GM12878 (cell line): ENCODE data around the gene FANCC. TPM values are rescaled to one million over a fixed set of nuclear protein-coding genes. Genes with fewer than 3 reads are reported as not detected.

Source experiments
- ATAC-seq: fragments of 200-7000 bp; cut with Tn5 transposase; 3 replicates; pipeline ENCODE4 v1.9.1; 2020; ENCODE audit warnings: mild to moderate bottlenecking, moderate library complexity
- BruUV-seq: library from RNA; stranded (reverse); fragments of 400-500 nt; replicated peaks from 2 replicates; lab custom pipeline; 2021; lab: Mats Ljungman, UMichigan
- CTCF ChIA-PET: fragments of 300-600 bp; sonication (Branson Sonifier 250); formaldehyde crosslinking; extraction: SDS; loops from one replicate; lab custom pipeline; 2021; ENCODE audit warnings: inconsistent platforms; lab: Yijun Ruan, JAX
- POLR2A ChIA-PET: fragments of 350-600 bp; formaldehyde crosslinking; extraction: SDS; loops from one replicate; lab custom pipeline; 2021; ENCODE audit warnings: inconsistent platforms; lab: Charles Lee
- RAD21 ChIA-PET: fragments of 300-600 bp; sonication (Branson Sonifier 250); formaldehyde crosslinking; loops from one replicate; lab custom pipeline; 2023; ENCODE audit warnings: antibody characterized with exemption; ENCODE audit not compliant: unreplicated experiment; lab: Charles Lee
- SMC1A ChIA-PET: fragments of 300-600 bp; sonication (Branson Sonifier 250); formaldehyde crosslinking; loops from one replicate; lab custom pipeline; 2023; ENCODE audit not compliant: unreplicated experiment, uncharacterized antibody; lab: Charles Lee
- DNase-seq: peaks from one replicate; pipeline ENCODE4 v3.0.0-alpha.2; 2011; ENCODE audit warnings: low read depth, low spot score
- FAIRE-seq: peaks from 3 replicates; lab custom pipeline; 2011; peaks lifted over from hg19 to GRCh38; lab: Jason Lieb, UNC
- H2AFZ ChIP-seq: 2 replicates; pipeline ENCODE4 v1.6.0; 2011; ENCODE audit warnings: low read depth, low read length, control low read depth; ENCODE audit not compliant: control insufficient read depth
- H3K27ac ChIP-seq: 2 replicates; pipeline ENCODE4 v1.5.1; 2011; ENCODE audit warnings: control low read depth; ENCODE audit not compliant: control insufficient read depth, insufficient read depth
- H3K27me3 ChIP-seq, 2 experiments: replicated peaks in 1 of 2; 2 replicates each; pipeline versions ENCODE4 v1.6.0 to v1.6.1; 2011; ENCODE audit warnings: low read length in 1 of 2; ENCODE audit not compliant: control insufficient read depth in 2 of 2, insufficient read depth in 2 of 2
- H3K36me3 ChIP-seq, 2 experiments: 2 replicates each; pipeline ENCODE4 v1.5.1; 2011; ENCODE audit warnings: low read length in 1 of 2; ENCODE audit not compliant: control insufficient read depth in 2 of 2, insufficient read depth in 2 of 2
- H3K4me1 ChIP-seq: 2 replicates; pipeline ENCODE4 v1.6.1; 2011; ENCODE audit warnings: mild to moderate bottlenecking, low read length, moderate library complexity, mixed read lengths; ENCODE audit not compliant: control insufficient read depth, insufficient read depth
- H3K4me2 ChIP-seq: 2 replicates; pipeline ENCODE4 v1.6.0; 2011; ENCODE audit warnings: control low read depth; ENCODE audit not compliant: control insufficient read depth, insufficient read depth
- H3K4me3 ChIP-seq: fragments of 200-600 bp; sonication (generic); 2 replicates; pipeline ENCODE4 v1.5.1; 2016
- H3K79me2 ChIP-seq: 2 replicates; pipeline ENCODE4 v1.6.0; 2011; ENCODE audit warnings: low read length; ENCODE audit not compliant: control insufficient read depth, insufficient read depth
- H3K9ac ChIP-seq: 2 replicates; pipeline ENCODE4 v1.8.0; 2011; ENCODE audit warnings: low read length, control low read depth, mixed read lengths; ENCODE audit not compliant: control insufficient read depth, insufficient read depth
- H3K9me3 ChIP-seq: replicated peaks from 3 replicates; pipeline ENCODE4 v1.5.1; 2011; ENCODE audit warnings: mild to moderate bottlenecking, low read length; ENCODE audit not compliant: control insufficient read depth, insufficient read depth
- H4K20me1 ChIP-seq: 2 replicates; pipeline ENCODE4 v1.6.0; 2011; ENCODE audit not compliant: control insufficient read depth, insufficient read depth
- ATF7 ChIP-seq: fragments of 450-650 bp; IDR thresholded peaks from 2 replicates; pipeline ENCODE4 v1.6.1; 2016; ENCODE audit warnings: low read depth, mild to moderate bottlenecking
- BMI1 ChIP-seq: fragments of 450-650 bp; IDR thresholded peaks from 2 replicates; pipeline ENCODE4 v1.6.1; 2016; ENCODE audit warnings: mild to moderate bottlenecking, moderate library complexity, borderline replicate concordance
- CBX5 ChIP-seq: sonication (generic); IDR thresholded peaks from 2 replicates; pipeline ENCODE4 v1.6.1; 2016; ENCODE audit warnings: low read depth, moderate library complexity, mild to moderate bottlenecking, inconsistent platforms
- CEBPZ ChIP-seq: fragments of 150-350 bp; IDR thresholded peaks from 2 replicates; pipeline ENCODE4 v1.6.1; 2016; ENCODE audit warnings: low read depth, low read length
- CHD4 ChIP-seq: fragments of 200-600 bp; sonication (generic); IDR thresholded peaks from 2 replicates; pipeline ENCODE4 v1.6.1; 2016; ENCODE audit warnings: mild to moderate bottlenecking
- CREB1 ChIP-seq: IDR thresholded peaks from 2 replicates; pipeline ENCODE4 v1.6.1; 2012; ENCODE audit warnings: low read depth, mild to moderate bottlenecking, inconsistent platforms
- MYC ChIP-seq: IDR thresholded peaks from 2 replicates; pipeline ENCODE4 v1.6.1; 2011; ENCODE audit warnings: mild to moderate bottlenecking, low read length, moderate library complexity, inconsistent platforms; ENCODE audit not compliant: insufficient read depth, insufficient replicate concordance, insufficient read length, severe bottlenecking
- NR2C1 ChIP-seq: fragments of 450-650 bp; IDR thresholded peaks from 2 replicates; pipeline ENCODE4 v1.6.1; 2017; ENCODE audit warnings: antibody characterized with exemption, mild to moderate bottlenecking, moderate library complexity
- PAX8 ChIP-seq: fragments of 450-650 bp; IDR thresholded peaks from 2 replicates; pipeline ENCODE4 v1.6.1; 2017; ENCODE audit warnings: mild to moderate bottlenecking, moderate library complexity
- RELA ChIP-seq: fragments of 450-650 bp; IDR thresholded peaks from 2 replicates; pipeline ENCODE4 v1.8.0; 2014; ENCODE audit warnings: borderline replicate concordance; ENCODE audit not compliant: partially characterized antibody
- RFX5 ChIP-seq: IDR thresholded peaks from 2 replicates; pipeline ENCODE4 v1.6.1; 2011; ENCODE audit warnings: low read depth, low read length, improper control_type of control experiment
- SMAD1 ChIP-seq: fragments of 450-650 bp; IDR thresholded peaks from 2 replicates; pipeline ENCODE4 v1.6.1; 2018; ENCODE audit warnings: mild to moderate bottlenecking, low read depth; ENCODE audit not compliant: partially characterized antibody
- SMAD5 ChIP-seq: IDR thresholded peaks from 2 replicates; pipeline ENCODE4 v1.6.1; 2016; ENCODE audit warnings: antibody characterized with exemption, low read depth
- SMC3 ChIP-seq: IDR thresholded peaks from 2 replicates; pipeline ENCODE4 v1.6.1; 2011; ENCODE audit warnings: low read length, improper control_type of control experiment, borderline replicate concordance
- TCF12 ChIP-seq: IDR thresholded peaks from 2 replicates; pipeline ENCODE4 v1.6.1; 2011; ENCODE audit warnings: low read depth, mild to moderate bottlenecking, low read length
- TCF7 ChIP-seq: IDR thresholded peaks from 2 replicates; pipeline ENCODE4 v1.6.1; 2014; ENCODE audit warnings: antibody characterized with exemption, borderline replicate concordance
- ZBED1 ChIP-seq: IDR thresholded peaks from 2 replicates; pipeline ENCODE4 v1.6.1; 2016; ENCODE audit warnings: borderline replicate concordance
- WGBS: methylation state at CpG from one replicate; pipeline ENCODE4 v1.1.6; 2016; ENCODE audit warnings: low lambda C conversion rate; ENCODE audit not compliant: insufficient replicate concordance, insufficient coverage; ENCODE audit errors: missing lambda C conversion rate; 5-methylcytosine and 5-hydroxymethylcytosine counted together
- in situ Hi-C: fragments of 300-500 bp; cut with MboI; formaldehyde crosslinking; loops from 9 replicates; pipeline ENCODE4 v1.14.3; 2018; ENCODE audit warnings: mixed read lengths
- intact Hi-C: fragments of 100-400 bp; cut with micrococcal nuclease; formaldehyde crosslinking; loops from one replicate; pipeline ENCODE4 v1.14.2; 2022; ENCODE audit not compliant: unreplicated experiment
- polyA plus RNA-seq, 11 experiments: library from polyadenylated mRNA; depleted of rRNA in 4 of 11; unstranded in 6 of 11; stranded (reverse) in 5 of 11; fragments of >200 nt; fragmentation: Nextera tagmentation in 4 of 11; fragmentation: Illumina TruSeq in 1 of 11; extraction: Ambion mirVana in 4 of 11; extraction: Trizol in 1 of 11; gene quantifications; 1 replicate in 1 of 11; 2 replicates in 10 of 11; pipeline versions ENCODE4 v1.2.1 to v1.2.3, GENCODE V29; 2011 to 2016; ENCODE audit warnings: inconsistent platforms in 2 of 11, missing spikeins in 2 of 11, low read depth in 1 of 11
- total RNA-seq, 4 experiments: library from RNA; depleted of rRNA in 3 of 4; stranded (reverse); fragments of >200 nt in 3 of 4; fragmentation: Illumina TruSeq in 1 of 4; extraction: Trizol in 1 of 4; gene quantifications; 2 replicates each; pipeline versions ENCODE4 v1.2.1 to v1.2.3, GENCODE V29; 2013 to 2021

The FANCC gene
- total and polyA plus RNA-seq, 10 of the 15 experiments (the other 5 are each of a cell fraction or from before 2014, with no cell fraction given), result 1.2 to 16.8 (median 10.5) TPM

GRCh38 chr9:95074632-95075031 lies 242.9 kb downstream of the FANCC start:
- no peaks in the 10 kb centered on the region for H3K27me3 ChIP-seq
- H3K4me3 ChIP-seq, result no peak overlapping the region
- WGBS, result 94% methylated on average over 9 of the region's 9 CpGs
- no peak for FAIRE-seq
- no peaks in the 10 kb centered on the region for H3K4me1 ChIP-seq
- BruUV-seq, result no TSS peak
- in situ Hi-C loops (no loop called here), intact Hi-C loops (no loop called here)
- H3K4me2 ChIP-seq, result no peak overlapping the region
- no peaks in the 10 kb centered on the region for H4K20me1 ChIP-seq
- ChIA-PET RAD21 (no interaction called here), CTCF (no interaction called here), SMC1A (interaction anchor here (1.0 kb wide), 1 partner anchor 10 kb away, joined by 4 read pairs; no protein-coding TSS in a partner anchor), POLR2A (no interaction called here)
- no peak overlapping the region for H3K9ac ChIP-seq
- no peak overlapping the region for H2AFZ ChIP-seq
- ATAC-seq, result no peak
- H3K79me2 ChIP-seq, result no peaks in the 10 kb centered on the region
- H3K27ac ChIP-seq, result no peak overlapping the region
- TF ChIP-seq SMAD5 (no peak), TCF12 (no peak), TCF7 (no peak), RELA (no peak)
- H3K9me3 ChIP-seq, result no peaks in the 10 kb centered on the region
- peaks cover 2% of the 10 kb centered on the region in 2 experiments; a peak in 2 of 4 replicates for H3K36me3 ChIP-seq
- DNase-seq, result no peak

GRCh38 chr9:95073918-95074317 lies 243.6 kb downstream of the FANCC start:
- H3K9ac ChIP-seq, result no peak overlapping the region
- no peak for ATAC-seq
- 91% methylated on average over 5 of the region's 5 CpGs for WGBS
- H3K27me3 ChIP-seq, result no peaks in the 10 kb centered on the region
- DNase-seq, result no peak
- SMC1A ChIA-PET, result no interaction called here
- intact Hi-C loops, result no loop called here
- CTCF ChIA-PET, result interaction anchor here (1.7 kb wide), 1 partner anchor 393 kb away, joined by 4 read pairs; no protein-coding TSS in a partner anchor
- H3K27ac ChIP-seq, result no peak overlapping the region
- BruUV-seq, result no TSS peak
- POLR2A ChIA-PET, result no interaction called here
- in situ Hi-C loops, result no loop called here
- H3K4me3 ChIP-seq, result no peak overlapping the region
- H3K4me1 ChIP-seq, result no peaks in the 10 kb centered on the region
- H3K4me2 ChIP-seq, result no peak overlapping the region
- peaks cover 2 to 3% of the 10 kb centered on the region in 2 experiments; a peak in 2 of 4 replicates for H3K36me3 ChIP-seq
- no peaks in the 10 kb centered on the region for H3K9me3 ChIP-seq
- RAD21 ChIA-PET, result no interaction called here
- H3K79me2 ChIP-seq, result no peaks in the 10 kb centered on the region
- H2AFZ ChIP-seq, result no peak overlapping the region
- no peak for FAIRE-seq
- H4K20me1 ChIP-seq, result no peaks in the 10 kb centered on the region
- TF ChIP-seq ZBED1 (no peak), ATF7 (no peak), SMAD1 (no peak), NR2C1 (no peak), CBX5 (no peak), BMI1 (no peak), MYC (no peak), SMC3 (no peak), PAX8 (no peak), CEBPZ (no peak), CREB1 (no peak), CHD4 (no peak), RFX5 (no peak)
